Measurements from ENCODE around the gene TTC17.

TTC17 gene

DNA sequence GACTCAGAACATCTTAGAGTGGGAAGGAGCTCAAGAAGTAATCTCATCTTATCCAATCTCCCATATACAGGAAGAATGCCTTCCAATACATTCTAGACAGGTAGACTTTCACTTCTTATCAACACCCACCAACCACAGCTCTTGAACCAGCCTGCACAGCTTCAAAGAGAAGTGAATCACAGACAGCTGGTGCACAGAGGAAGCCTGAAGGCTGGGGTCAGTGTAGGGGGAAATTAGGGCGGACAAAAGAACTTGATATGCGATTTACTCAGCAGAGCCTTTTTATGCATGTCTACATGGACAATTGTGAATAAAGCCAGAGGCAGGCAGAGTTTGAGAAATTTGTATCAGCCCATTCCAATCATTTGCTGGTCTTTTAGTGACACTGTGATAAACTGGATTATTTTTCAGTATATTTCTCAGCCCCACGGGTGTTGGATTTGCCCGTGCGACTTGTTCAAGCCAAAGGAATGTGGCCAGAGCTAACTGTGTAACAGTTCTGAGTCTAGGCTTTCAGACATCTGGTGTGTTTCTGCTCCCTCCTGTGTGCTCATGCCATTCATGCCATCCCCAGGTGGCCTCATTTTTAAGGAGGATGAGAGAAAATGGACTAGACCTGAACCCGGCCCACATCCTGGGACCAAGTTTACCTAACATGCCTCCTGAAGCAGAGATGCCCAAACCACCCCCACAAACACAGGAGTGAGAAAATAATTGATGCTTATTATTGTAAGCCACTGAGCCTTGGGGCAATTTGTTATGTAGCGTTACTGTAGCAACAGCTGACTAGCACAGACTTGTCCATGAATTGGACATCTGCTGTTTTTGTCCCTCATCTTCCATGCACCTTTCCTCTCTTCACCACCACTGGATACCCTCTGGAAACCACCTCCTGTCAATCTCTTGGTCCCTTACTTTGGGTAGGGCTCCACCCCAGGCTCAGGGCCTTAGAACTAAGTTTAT, 184.3 kb downstream of the TTC17 start:
- no peak for DNase-seq (ENCODE audit: low read depth)
- TF ChIP-seq, protein P1, sequence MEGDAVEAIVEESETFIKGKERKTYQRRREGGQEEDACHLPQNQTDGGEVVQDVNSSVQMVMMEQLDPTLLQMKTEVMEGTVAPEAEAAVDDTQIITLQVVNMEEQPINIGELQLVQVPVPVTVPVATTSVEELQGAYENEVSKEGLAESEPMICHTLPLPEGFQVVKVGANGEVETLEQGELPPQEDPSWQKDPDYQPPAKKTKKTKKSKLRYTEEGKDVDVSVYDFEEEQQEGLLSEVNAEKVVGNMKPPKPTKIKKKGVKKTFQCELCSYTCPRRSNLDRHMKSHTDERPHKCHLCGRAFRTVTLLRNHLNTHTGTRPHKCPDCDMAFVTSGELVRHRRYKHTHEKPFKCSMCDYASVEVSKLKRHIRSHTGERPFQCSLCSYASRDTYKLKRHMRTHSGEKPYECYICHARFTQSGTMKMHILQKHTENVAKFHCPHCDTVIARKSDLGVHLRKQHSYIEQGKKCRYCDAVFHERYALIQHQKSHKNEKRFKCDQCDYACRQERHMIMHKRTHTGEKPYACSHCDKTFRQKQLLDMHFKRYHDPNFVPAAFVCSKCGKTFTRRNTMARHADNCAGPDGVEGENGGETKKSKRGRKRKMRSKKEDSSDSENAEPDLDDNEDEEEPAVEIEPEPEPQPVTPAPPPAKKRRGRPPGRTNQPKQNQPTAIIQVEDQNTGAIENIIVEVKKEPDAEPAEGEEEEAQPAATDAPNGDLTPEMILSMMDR (IDR thresholded peaks at IDR 0.05; ENCODE audit: insufficient read depth, low read depth, low read length, missing control alignments): no peak
- H3K4me3 ChIP-seq (ENCODE audit: low read depth, low read length): no peak overlapping the region
